Measurements from ENCODE around the gene FBXO8. TPM values are rescaled to one million over a fixed set of nuclear protein-coding genes. Genes with fewer than 3 reads are reported as not detected.

Gene FBXO8
- total RNA-seq, 1 experiment from 2014 or later, result 24.0 TPM

DNA sequence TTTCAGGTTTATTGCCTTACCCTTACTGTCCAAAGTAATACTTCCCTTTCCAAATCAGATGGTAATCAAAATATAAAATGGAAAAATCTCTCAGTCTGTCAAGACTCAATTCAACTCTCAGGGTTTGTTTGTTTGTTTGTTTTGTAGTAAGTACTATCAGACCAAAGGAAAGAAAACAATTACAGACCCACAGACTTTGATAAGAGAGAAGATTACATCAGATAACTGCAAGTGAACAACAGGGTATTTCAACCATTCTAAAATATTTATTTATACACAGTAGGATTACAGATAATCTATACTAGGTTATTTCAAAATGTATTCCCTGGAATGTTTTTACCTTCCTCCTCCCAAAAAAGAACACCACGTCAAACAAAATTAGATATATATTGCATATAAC lies 28.9 kb downstream of the FBXO8 start:
- no peak for DNase-seq (ENCODE audit: extremely low read depth, low read depth)

GRCh38 chr4:174252412-174252811 lies 31.1 kb downstream of the FBXO8 start:
- no peak for DNase-seq (ENCODE audit: extremely low read depth, low read depth)

GRCh38 chr4:174248407-174248806 lies 35.1 kb downstream of the FBXO8 start:
- DNase-seq (ENCODE audit: extremely low read depth, low read depth), result no peak

GRCh38 chr4:174245714-174246113 lies 37.8 kb downstream of the FBXO8 start:
- no peak for DNase-seq (ENCODE audit: extremely low read depth, low read depth)

- DNase-seq (ENCODE audit: extremely low read depth, low read depth), result no peak
Measured at GRCh38 chr4:174244441-174244840, 39.0 kb downstream of the FBXO8 start.

DNA sequence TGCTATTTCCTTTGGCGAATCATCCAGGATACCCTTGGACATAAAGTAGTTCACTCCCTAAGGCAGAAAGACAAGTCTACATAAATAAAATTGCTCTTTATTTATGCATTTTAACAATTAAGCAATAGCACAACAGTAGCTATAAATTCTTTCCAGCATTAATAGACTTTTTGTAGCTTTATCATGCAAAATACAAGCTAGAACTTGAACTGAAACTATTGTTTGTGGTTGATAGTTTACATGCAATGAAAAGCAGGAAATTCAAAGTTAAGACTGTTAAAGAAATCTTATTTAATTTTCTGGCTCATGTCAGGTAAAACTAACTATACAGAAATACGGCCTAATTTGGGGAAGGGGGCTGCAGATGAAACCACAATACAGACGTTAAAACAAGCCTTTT lies 42.3 kb downstream of the FBXO8 start:
- no peak for DNase-seq (ENCODE audit: extremely low read depth, low read depth)

- no peak for DNase-seq (ENCODE audit: extremely low read depth, low read depth)
Measured at GRCh38 chr4:174236359-174236758, 47.1 kb downstream of the FBXO8 start.

- DNase-seq (ENCODE audit: extremely low read depth, low read depth), result no peak
Measured at GRCh38 chr4:174230680-174231079, 52.8 kb downstream of the FBXO8 start.

DNA sequence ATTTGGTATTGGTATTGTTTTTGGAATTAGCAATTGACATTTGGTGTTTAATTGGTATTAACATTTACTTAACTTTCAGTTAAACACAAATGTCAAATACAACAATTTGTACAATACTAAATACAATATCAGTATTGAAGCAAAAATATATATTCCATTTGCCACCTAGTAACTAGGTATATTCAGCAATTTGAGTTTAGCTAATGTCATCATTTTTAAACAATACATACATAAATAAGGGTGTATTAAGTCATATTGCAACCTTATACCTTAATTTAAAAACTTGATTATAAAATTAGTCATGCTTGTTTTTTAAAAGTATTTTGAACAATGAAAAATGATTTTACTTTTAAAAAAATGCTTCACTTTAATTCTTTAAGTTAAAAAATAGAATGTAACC lies 53.3 kb downstream of the FBXO8 start:
- no peak for DNase-seq (ENCODE audit: extremely low read depth, low read depth)

- DNase-seq (ENCODE audit: extremely low read depth, low read depth), result no peak
Measured at GRCh38 chr4:174228988-174229387, 54.5 kb downstream of the FBXO8 start.

GRCh38 chr4:174225349-174226049 lies 58.0 kb downstream of the FBXO8 start:
- DNase-seq (ENCODE audit: extremely low read depth, low read depth), result no peak

DNA sequence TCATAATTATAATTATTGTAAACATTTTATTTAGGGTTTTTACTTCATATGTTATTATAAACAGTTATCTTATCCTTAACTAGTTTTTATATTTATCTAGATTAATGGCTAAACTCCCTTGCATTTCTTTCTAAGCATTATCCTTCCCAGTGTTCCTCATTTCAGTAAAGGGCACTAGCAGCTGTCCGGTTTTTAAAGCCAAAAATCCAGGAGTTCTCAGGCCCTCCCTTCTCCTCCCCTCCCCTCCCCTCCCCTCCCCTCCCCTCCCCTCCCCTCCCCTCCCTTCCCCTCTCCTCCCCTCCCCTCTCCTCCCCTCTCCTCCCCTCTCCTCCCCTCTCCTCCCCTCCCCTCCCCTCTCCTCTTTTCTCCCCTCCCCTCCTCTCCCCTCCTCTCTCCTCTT lies 58.9 kb downstream of the FBXO8 start:
- no peak for DNase-seq (ENCODE audit: extremely low read depth, low read depth)

DNA sequence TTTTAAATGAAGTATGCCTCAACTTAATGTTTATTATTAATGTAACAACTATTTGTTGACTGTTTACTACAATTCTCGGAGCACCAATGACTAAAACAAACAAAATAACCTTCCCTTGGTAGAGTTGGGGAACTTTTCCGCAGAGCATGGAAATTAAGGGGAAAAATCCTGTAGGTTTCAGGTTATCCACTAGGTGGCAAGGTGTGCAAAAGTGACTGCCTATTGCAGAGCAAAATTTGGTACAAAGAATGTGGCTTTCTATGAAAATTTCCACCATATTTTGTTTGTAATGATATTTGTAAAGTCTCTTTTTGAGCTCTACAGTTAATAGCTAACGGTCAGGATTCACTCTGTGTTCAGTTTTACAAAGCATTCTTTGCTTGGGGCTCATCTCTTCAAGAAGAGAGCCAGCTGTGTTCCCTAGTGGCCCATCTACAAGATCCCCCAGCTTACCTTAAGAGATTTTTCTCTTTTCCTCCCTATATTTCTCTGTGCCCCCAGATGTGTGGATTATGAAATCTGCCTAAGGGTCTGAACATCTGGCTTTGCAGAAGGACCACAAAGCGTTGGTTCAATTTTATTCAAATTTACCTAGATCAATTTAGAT lies 61.1 kb downstream of the FBXO8 start:
- peak; percentile 21 for DNase-seq (ENCODE audit: extremely low read depth, low read depth)

DNA sequence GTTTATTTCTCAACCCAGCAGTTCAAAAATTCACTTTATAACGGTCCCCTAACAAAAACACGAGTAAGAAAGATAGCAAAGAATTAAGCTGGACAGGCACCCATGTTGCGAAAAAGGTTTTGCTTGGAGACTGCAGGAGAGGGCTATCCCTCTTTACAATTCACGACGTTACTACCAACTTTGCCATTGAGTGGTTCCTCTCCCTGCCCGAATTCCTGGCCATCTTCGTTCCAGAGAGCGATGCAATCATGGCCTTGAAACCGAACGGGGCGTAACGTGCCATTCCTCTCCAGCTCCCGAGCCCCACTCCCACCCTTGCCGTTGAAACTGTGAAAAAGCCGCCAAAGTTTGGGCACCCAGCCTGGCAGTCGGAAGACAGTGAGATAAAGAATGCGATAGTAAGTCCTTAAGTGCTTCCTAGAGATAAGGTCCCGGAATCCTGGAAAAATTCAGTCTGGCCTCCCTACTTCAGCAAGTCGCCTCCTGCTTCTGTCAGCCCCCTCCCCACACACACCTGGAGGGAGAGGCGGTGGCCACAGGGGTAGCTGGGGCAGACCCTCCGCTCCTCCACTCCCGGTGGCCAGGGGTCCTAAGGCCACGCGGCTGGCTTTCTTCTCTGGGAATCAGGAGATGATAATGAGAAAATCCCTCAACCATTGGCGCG lies 65.2 kb downstream of the FBXO8 start:
- DNase-seq (ENCODE audit: extremely low read depth, low read depth), result no peak

- DNase-seq (ENCODE audit: extremely low read depth, low read depth), result no peak
Measured at GRCh38 chr4:174217273-174218126, 66.0 kb downstream of the FBXO8 start.

- DNase-seq (ENCODE audit: extremely low read depth, low read depth), result no peak
Measured at GRCh38 chr4:174216799-174217272, 66.6 kb downstream of the FBXO8 start.

DNA sequence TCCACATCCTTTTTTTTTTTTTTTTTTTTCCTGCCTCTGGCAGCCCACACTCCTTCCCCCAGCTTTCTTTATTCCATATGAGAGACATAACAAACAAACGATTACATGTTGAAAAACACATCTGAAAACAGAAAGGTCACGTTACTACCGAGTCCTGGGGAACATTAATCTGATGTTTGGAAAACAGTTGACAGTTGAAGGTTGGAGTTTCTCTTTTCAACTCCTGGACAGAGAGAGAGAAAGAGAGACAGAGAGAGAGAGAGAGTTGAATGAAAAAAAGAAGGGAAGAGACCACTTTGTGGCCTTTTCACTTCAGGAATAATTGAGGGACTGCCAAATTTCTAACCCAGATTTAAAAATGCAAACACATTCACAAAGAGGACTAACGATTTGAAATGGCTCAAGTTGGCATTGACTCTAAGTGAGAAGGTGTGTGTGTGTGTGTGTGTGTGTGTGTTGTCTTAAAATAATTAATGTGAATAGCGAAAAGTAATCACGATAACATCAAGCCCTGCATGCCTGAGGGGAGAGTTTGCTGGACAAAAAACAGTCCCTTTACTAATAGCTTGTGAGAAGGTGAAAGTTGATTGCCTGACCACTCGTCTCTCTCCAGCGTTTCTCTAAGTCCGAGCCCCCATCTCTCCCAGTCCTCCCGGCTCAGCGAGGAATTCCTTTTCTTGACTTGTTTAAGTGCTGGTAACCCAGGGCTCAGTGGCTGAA lies 67.3 kb downstream of the FBXO8 start:
- DNase-seq (ENCODE audit: extremely low read depth, low read depth), result no peak

GRCh38 chr4:174215057-174215456 lies 68.4 kb downstream of the FBXO8 start:
- no peak for DNase-seq (ENCODE audit: extremely low read depth, low read depth)

- no peak for DNase-seq (ENCODE audit: extremely low read depth, low read depth)
Measured at GRCh38 chr4:174214101-174214878, 69.2 kb downstream of the FBXO8 start.

DNA sequence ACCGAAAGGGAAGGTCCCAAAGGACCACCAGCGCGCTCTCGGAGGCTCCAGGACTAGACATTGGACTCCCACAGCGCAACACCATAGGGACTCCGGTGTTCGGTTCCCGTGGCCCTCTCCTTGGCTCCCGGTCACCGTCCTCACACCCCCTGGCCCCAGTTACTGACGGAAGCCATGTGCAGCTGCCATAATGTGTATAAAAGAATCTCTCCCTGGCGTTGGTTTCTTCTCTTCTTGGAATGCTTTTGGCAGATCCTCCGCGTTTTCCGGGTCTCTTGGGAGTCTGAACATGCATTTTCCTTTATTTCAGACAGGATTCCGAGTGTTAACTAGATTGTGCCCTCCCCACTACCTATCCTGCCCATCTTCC lies 69.8 kb downstream of the FBXO8 start:
- DNase-seq (ENCODE audit: extremely low read depth, low read depth), result no peak
